ENCODE data around the gene METTL2B. TPM values are rescaled to one million over a fixed set of nuclear protein-coding genes. Genes with fewer than 3 reads are reported as not detected.

METTL2B gene
- 27.0 TPM for polyA plus RNA-seq (2012; ENCODE audit: insufficient read depth, insufficient read length)

GRCh38 chr7:128476402-128477335, at the start of gene METTL2B:
METTL2B (plus strand) TSS chr7:128476748; CDS start chr7:128476766, 18 bp downstream.
- DNase-seq (ENCODE audit: low read depth, low spot score), result peak; percentile 90
- H3K4me3 ChIP-seq (ENCODE audit: low read length), result peak within 1 kb of the TSS; percentile 79

- H3K4me3 ChIP-seq (ENCODE audit: low read length), result no peak overlapping the region
- DNase-seq (ENCODE audit: low read depth, low spot score), result peak; percentile 50
Observed at GRCh38 chr7:128427289-128427891, 49.2 kb upstream of the METTL2B start.

GRCh38 chr7:128430207-128430606, 46.3 kb upstream of the METTL2B start:
- no peak for DNase-seq (ENCODE audit: low read depth, low spot score)
- no peak overlapping the region for H3K4me3 ChIP-seq (ENCODE audit: low read length)

- no peak for DNase-seq (ENCODE audit: low read depth, low spot score)
- no peak overlapping the region for H3K4me3 ChIP-seq (ENCODE audit: low read length)
Observed at GRCh38 chr7:128431221-128431620, 45.3 kb upstream of the METTL2B start.

- H3K4me3 ChIP-seq (ENCODE audit: low read length), result no peak overlapping the region
- no peak for DNase-seq (ENCODE audit: low read depth, low spot score)
Observed at GRCh38 chr7:128431754-128432153, 44.8 kb upstream of the METTL2B start.

- DNase-seq (ENCODE audit: low read depth, low spot score), result no peak
- no peak overlapping the region for H3K4me3 ChIP-seq (ENCODE audit: low read length)
Observed at GRCh38 chr7:128434413-128435326, 41.9 kb upstream of the METTL2B start.

GRCh38 chr7:128435327-128435686, 41.2 kb upstream of the METTL2B start:
- DNase-seq (ENCODE audit: low read depth, low spot score), result no peak
- no peak overlapping the region for H3K4me3 ChIP-seq (ENCODE audit: low read length)

GRCh38 chr7:128437426-128438332, 38.9 kb upstream of the METTL2B start:
- DNase-seq (ENCODE audit: low read depth, low spot score), result no peak
- H3K4me3 ChIP-seq (ENCODE audit: low read length), result no peak overlapping the region

- H3K4me3 ChIP-seq (ENCODE audit: low read length), result no peak overlapping the region
- no peak for DNase-seq (ENCODE audit: low read depth, low spot score)
Observed at GRCh38 chr7:128442356-128442755, 34.2 kb upstream of the METTL2B start.

- no peak for DNase-seq (ENCODE audit: low read depth, low spot score)
- no peak overlapping the region for H3K4me3 ChIP-seq (ENCODE audit: low read length)
Observed at GRCh38 chr7:128443831-128444600, 32.5 kb upstream of the METTL2B start.

GRCh38 chr7:128446306-128446705, 30.2 kb upstream of the METTL2B start:
- no peak for DNase-seq (ENCODE audit: low read depth, low spot score)
- H3K4me3 ChIP-seq (ENCODE audit: low read length), result no peak overlapping the region

- no peak for DNase-seq (ENCODE audit: low read depth, low spot score)
- no peak overlapping the region for H3K4me3 ChIP-seq (ENCODE audit: low read length)
Observed at GRCh38 chr7:128447941-128448564, 28.5 kb upstream of the METTL2B start.

GRCh38 chr7:128448751-128449302, 27.7 kb upstream of the METTL2B start:
- H3K4me3 ChIP-seq (ENCODE audit: low read length), result no peak overlapping the region
- no peak for DNase-seq (ENCODE audit: low read depth, low spot score)

- no peak for DNase-seq (ENCODE audit: low read depth, low spot score)
- no peak overlapping the region for H3K4me3 ChIP-seq (ENCODE audit: low read length)
Observed at GRCh38 chr7:128450409-128450808, 26.1 kb upstream of the METTL2B start.

GRCh38 chr7:128450913-128451312, 25.6 kb upstream of the METTL2B start:
- no peak overlapping the region for H3K4me3 ChIP-seq (ENCODE audit: low read length)
- no peak for DNase-seq (ENCODE audit: low read depth, low spot score)

GRCh38 chr7:128452552-128452951, 24.0 kb upstream of the METTL2B start:
- H3K4me3 ChIP-seq (ENCODE audit: low read length), result no peak overlapping the region
- DNase-seq (ENCODE audit: low read depth, low spot score), result no peak
